ENCODE measurements around the gene TMEM128.
"Not testable (repeated sequence)": the region's sequence is repeated elsewhere in the genome, so short reads cannot be mapped to it uniquely, and the experiment has no call there.

Gene TMEM128

GRCh38 chr4:4225915-4226605, 22.0 kb downstream of the TMEM128 start:
- Histone ChIP-seq H3K4me2 (ENCODE audit: low read depth, low read length) (no peak overlapping the region), H3K4me3 (ENCODE audit: low read length) (no peak overlapping the region), H2AFZ (ENCODE audit: low read length) (no peak overlapping the region), H3K36me3 (replicated peaks; ENCODE audit: insufficient read depth, low read length) (no peaks in the 10 kb centered on the region), H3K9me3 (replicated peaks; ENCODE audit: insufficient read depth, low read length) (no peaks in the 10 kb centered on the region), H3F3A (ENCODE audit: insufficient read depth, low read length) (no peaks in the 10 kb centered on the region), H3K79me2 (ENCODE audit: low read length) (no peaks in the 10 kb centered on the region), H3K9me2 (replicated peaks; ENCODE audit: insufficient read depth, low read length) (no peaks in the 10 kb centered on the region), H4K20me1 (ENCODE audit: insufficient read depth, low read length) (no peaks in the 10 kb centered on the region), H3K9ac (ENCODE audit: low read length) (no peak overlapping the region), H3K4me1 (ENCODE audit: low read length) (no peaks in the 10 kb centered on the region), H3K27me3 (replicated peaks; ENCODE audit: insufficient read depth, low read length) (peaks cover 40% of the 10 kb centered on the region), H3K27ac (ENCODE audit: low read length) (no peak overlapping the region)
- DNase-seq, result no peak
- TF ChIP-seq EZH2phosphoT487 (IDR thresholded peaks at IDR 0.05; ENCODE audit: low read length) (no peak), CTCF (IDR thresholded peaks at IDR 0.05; ENCODE audit: low read length) (no peak), EZH2 (optimal IDR thresholded peaks at IDR 0.05; ENCODE audit: low read depth, low read length) (no peak)

DNA sequence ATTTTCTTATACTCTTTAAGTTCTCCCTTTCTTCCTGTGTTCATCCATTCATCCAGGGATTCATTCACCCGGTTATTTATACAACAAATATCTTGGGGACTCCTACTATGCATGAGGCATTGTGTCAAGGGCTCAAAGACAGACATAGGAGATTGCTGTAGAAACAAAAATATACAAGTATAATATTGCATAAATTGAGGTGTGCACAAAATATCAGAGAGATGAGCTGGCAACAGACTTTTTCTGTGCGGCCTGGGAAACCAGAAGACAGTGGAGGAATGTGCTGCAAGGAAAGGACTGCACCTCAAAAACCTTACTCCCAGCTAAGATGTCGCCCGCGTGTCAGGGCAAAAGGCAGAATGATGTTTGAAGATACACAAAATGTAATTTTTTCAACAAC, 30.9 kb downstream of the TMEM128 start:
- no peak overlapping the region for H3K9ac ChIP-seq (ENCODE audit: low read length)
- H3K79me2 ChIP-seq (ENCODE audit: low read length), result no peaks in the 10 kb centered on the region
- no peak overlapping the region for H2AFZ ChIP-seq (ENCODE audit: low read length)
- H3K36me3 ChIP-seq (replicated peaks; ENCODE audit: insufficient read depth, low read length), result no peaks in the 10 kb centered on the region
- H3K9me3 ChIP-seq (replicated peaks; ENCODE audit: insufficient read depth, low read length), result no peaks in the 10 kb centered on the region
- H3K27me3 ChIP-seq (replicated peaks; ENCODE audit: insufficient read depth, low read length), result peaks cover 10% of the 10 kb centered on the region
- H3K4me2 ChIP-seq (ENCODE audit: low read depth, low read length), result no peak overlapping the region
- no peaks in the 10 kb centered on the region for H3K9me2 ChIP-seq (replicated peaks; ENCODE audit: insufficient read depth, low read length)
- no peak overlapping the region for H3K4me3 ChIP-seq (ENCODE audit: low read length)
- no peaks in the 10 kb centered on the region for H3F3A ChIP-seq (ENCODE audit: insufficient read depth, low read length)
- DNase-seq, result no peak
- no peak overlapping the region for H3K27ac ChIP-seq (ENCODE audit: low read length)
- no peaks in the 10 kb centered on the region for H4K20me1 ChIP-seq (ENCODE audit: insufficient read depth, low read length)
- TF ChIP-seq EZH2 (optimal IDR thresholded peaks at IDR 0.05; ENCODE audit: low read depth, low read length) (no peak), CTCF (IDR thresholded peaks at IDR 0.05; ENCODE audit: low read length) (no peak), EZH2phosphoT487 (IDR thresholded peaks at IDR 0.05; ENCODE audit: low read length) (no peak)
- H3K4me1 ChIP-seq (ENCODE audit: low read length), result no peaks in the 10 kb centered on the region

DNA sequence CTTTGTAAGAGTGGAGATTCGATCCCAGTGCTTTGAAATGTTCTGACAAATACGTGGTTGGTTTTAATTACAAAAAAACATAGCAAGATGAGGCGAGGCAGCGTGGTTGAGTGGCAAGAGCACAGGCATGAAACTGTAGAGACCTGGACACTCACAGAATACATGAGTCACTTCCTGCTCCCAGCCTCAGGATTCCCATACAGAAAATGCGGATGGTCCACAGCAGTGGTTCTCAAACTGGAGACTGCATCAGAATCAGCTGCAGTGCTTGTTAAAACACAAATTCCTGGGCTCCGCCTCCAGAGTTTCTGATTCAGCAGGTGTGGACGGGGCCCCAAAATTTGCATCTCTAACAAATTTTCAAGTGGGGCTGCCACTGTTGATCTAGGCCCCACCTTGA, 31.4 kb downstream of the TMEM128 start:
- DNase-seq, result no peak
- H3K4me2 ChIP-seq (ENCODE audit: low read depth, low read length), result no peak overlapping the region
- peaks cover 6% of the 10 kb centered on the region; the same call in 1 of the 2 replicates for H3K27me3 ChIP-seq (replicated peaks; ENCODE audit: insufficient read depth, low read length)
- no peak for TF ChIP-seq EZH2phosphoT487 (IDR thresholded peaks at IDR 0.05; ENCODE audit: low read length)
- H3K9ac ChIP-seq (ENCODE audit: low read length), result no peak overlapping the region
- no peaks in the 10 kb centered on the region for H3K4me1 ChIP-seq (ENCODE audit: low read length)
- H3F3A ChIP-seq (ENCODE audit: insufficient read depth, low read length), result no peaks in the 10 kb centered on the region
- no peaks in the 10 kb centered on the region for H3K36me3 ChIP-seq (replicated peaks; ENCODE audit: insufficient read depth, low read length)
- H3K9me3 ChIP-seq (replicated peaks; ENCODE audit: insufficient read depth, low read length), result no peaks in the 10 kb centered on the region
- no peaks in the 10 kb centered on the region for H4K20me1 ChIP-seq (ENCODE audit: insufficient read depth, low read length)
- H2AFZ ChIP-seq (ENCODE audit: low read length), result no peak overlapping the region
- H3K9me2 ChIP-seq (replicated peaks; ENCODE audit: insufficient read depth, low read length), result no peaks in the 10 kb centered on the region
- H3K79me2 ChIP-seq (ENCODE audit: low read length), result no peaks in the 10 kb centered on the region
- no peak overlapping the region for H3K27ac ChIP-seq (ENCODE audit: low read length)
- no peak overlapping the region for H3K4me3 ChIP-seq (ENCODE audit: low read length)

DNA sequence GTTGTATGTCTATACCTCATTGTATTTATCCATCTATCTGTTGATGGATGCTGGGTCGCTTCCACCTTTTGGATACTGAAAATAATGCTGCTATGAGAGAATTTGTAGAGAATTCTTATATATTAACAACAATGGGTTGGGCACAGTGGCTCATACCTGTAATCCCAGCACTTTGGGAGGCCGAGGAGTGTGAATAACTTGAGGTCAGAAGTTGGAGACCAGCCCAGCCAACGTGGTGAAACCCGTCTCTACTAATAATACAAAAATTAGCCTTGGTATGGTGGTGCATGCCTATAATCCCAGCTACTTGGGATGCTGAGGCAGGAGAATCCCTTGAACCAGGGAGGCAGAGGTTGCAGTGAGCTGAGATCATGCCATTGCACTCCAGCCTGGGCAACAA, 34.3 kb downstream of the TMEM128 start:
- H3K9me2 ChIP-seq (replicated peaks; ENCODE audit: insufficient read depth, low read length); H2AFZ ChIP-seq (ENCODE audit: low read length); H3K36me3 ChIP-seq (replicated peaks; ENCODE audit: insufficient read depth, low read length); H3K27ac ChIP-seq (ENCODE audit: low read length); H3K4me3 ChIP-seq (ENCODE audit: low read length); H3K4me2 ChIP-seq (ENCODE audit: low read depth, low read length); H3K9ac ChIP-seq (ENCODE audit: low read length); DNase-seq; H3K79me2 ChIP-seq (ENCODE audit: low read length); H3K9me3 ChIP-seq (replicated peaks; ENCODE audit: insufficient read depth, low read length); H3F3A ChIP-seq (ENCODE audit: insufficient read depth, low read length); H4K20me1 ChIP-seq (ENCODE audit: insufficient read depth, low read length); H3K4me1 ChIP-seq (ENCODE audit: low read length): not testable (repeated sequence)
- peaks cover 16% of the 10 kb centered on the region for H3K27me3 ChIP-seq (replicated peaks; ENCODE audit: insufficient read depth, low read length)
